Measurements from ENCODE around the gene TPSD1.
"Not testable (repeated sequence)": the region's sequence is repeated elsewhere in the genome, so short reads cannot be mapped to it uniquely, and the experiment has no call there.

The TPSD1 gene

DNA sequence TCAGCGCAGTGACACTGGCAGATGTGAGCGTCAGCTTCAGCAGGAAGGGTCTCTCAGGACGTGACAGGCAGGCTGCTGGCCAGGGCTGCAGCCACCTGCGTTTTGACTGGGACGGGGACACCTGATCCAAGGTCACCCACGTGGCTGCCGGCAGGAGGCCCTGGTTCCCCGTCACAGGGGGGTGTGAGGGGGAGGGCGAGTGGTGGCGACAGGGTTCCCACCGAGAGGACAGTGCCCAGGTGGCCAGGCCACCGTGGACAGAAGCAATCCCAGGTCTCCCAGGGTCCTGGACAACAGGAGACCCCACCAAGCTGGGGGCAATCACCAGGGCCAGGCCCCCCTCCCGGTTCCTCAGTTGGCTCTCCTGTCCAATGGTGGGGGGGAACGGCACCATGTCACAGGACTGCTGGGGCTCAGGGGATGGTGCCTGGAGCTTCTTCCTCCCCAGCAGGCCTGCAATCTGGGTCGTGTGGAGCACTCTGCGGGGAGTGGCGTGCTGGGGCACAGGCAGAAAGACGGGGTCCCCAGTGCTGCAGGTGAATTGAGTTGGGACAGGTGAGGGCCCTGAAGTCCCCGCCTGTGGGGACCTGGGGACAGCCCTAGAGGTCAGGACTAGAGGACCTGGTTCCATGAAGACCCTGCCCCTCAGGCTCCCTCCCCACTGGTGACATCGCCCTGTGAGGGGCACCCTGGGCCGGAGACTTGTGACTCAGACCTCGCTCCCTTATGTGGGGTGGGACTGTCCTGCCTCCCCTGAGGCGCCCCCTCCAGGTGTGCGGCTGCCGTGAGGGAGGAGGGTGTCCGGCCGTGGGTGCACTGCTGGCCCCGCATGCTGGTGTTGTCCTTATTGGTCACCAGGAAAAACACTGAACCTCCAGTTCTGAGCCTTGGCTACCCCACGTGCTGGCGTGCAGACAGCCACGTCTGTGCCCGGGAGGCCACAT is 11.7 kb upstream of the TPSD1 start:
- DNase-seq: not testable (repeated sequence)

GRCh38 chr16:1244881-1245280 is 11.0 kb upstream of the TPSD1 start:
- no peak for DNase-seq

DNA sequence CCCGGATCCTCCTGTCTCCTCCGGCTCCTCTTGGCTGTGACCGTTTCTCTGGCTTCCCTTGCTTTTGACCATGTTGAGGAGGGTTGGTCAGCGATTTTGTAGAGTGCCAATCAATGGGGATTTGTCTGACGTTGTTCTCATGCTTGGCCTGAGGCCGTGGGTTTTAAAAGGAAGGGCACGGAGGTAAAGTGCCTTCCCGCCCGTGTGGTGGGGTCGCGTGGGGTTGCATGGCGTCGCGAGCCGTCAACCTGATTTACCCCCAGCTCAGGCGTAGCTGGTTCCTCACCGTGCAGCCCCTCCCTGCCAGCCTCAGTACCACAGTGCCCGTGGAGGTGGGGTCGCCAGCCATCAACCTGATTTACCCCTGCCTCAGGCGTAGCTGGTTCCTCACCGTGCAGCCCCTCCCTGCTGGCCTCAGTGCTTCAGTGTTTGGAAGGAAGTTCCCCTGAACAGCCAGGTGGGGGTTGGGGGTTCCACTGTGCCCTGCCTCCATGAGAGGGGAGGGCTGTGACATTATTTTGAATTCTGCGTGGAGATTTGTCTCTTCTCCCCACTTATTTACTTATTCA is 10.3 kb upstream of the TPSD1 start:
- no peak for DNase-seq

- DNase-seq: not testable (repeated sequence)
Observed at GRCh38 chr16:1247903-1248537, 7.8 kb upstream of the TPSD1 start.

GRCh38 chr16:1249031-1249755 is 6.7 kb upstream of the TPSD1 start:
- not testable (repeated sequence) for DNase-seq

GRCh38 chr16:1253701-1254364 is 2.0 kb upstream of the TPSD1 start:
- DNase-seq: not testable (repeated sequence)

DNA sequence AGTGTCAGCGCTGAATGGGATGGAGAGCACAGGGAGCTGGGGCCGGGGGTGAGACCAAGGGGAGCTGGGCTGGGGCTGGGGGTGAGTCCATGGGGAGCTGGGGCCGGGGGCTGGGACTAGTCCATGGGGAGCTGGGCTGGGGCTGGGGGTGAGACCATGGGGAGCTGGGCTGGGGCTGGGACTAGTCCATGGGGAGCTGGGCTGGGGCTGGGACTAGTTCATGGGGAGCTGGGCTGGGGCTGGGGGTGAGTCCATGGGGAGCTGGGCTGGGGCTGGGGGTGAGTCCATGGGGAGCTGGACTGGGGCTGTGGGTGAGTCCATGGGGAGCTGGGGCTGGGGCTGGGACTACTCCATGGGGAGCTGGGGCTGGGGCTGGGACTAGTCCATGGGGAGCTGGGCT is 1.0 kb upstream of the TPSD1 start:
- not testable (repeated sequence) for DNase-seq

DNA sequence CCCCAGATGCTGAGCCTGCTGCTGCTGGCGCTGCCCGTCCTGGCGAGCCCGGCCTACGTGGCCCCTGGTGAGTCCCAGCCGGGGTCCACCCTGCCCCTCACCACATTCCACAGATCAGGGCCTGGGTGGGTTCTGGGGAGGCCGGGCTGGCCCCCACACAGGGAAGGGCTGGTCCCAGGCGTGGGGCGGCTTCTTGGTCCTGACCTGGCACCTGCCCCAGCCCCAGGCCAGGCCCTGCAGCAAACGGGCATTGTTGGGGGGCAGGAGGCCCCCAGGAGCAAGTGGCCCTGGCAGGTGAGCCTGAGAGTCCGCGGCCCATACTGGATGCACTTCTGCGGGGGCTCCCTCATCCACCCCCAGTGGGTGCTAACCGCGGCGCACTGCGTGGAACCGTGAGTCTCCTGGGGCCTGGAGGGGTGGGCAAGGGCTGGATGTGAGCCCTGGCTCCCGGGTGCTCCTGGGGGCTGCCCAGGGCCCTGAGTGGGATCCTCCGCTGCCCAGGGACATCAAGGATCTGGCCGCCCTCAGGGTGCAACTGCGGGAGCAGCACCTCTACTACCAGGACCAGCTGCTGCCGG is 516 bp downstream of the TPSD1 start:
- not testable (repeated sequence) for DNase-seq

DNA sequence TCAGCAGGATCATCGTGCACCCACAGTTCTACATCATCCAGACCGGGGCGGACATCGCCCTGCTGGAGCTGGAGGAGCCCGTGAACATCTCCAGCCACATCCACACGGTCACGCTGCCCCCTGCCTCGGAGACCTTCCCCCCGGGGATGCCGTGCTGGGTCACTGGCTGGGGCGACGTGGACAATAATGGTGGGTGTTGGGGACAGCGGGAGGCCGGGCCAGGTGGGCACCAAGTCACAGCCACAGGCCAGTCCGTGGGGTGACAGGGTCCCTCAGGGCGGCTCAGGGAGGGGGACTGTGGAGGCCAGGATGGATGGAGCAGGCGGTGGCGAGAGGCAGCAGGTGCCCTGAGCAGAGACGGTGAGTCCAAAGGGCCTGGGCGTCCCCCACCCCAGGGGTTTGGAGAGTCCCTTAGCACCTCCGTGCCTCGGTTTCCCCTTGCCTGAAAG is 1.0 kb downstream of the TPSD1 start:
- no peak for DNase-seq

GRCh38 chr16:1257561-1258224 is 1.8 kb downstream of the TPSD1 start:
- DNase-seq: no peak

GRCh38 chr16:1258225-1258600 is 2.3 kb downstream of the TPSD1 start:
- DNase-seq: no peak

- no peak for DNase-seq
Observed at GRCh38 chr16:1258906-1259759, 3.3 kb downstream of the TPSD1 start.

GRCh38 chr16:1259760-1260068 is 3.8 kb downstream of the TPSD1 start:
- no peak for DNase-seq

DNA sequence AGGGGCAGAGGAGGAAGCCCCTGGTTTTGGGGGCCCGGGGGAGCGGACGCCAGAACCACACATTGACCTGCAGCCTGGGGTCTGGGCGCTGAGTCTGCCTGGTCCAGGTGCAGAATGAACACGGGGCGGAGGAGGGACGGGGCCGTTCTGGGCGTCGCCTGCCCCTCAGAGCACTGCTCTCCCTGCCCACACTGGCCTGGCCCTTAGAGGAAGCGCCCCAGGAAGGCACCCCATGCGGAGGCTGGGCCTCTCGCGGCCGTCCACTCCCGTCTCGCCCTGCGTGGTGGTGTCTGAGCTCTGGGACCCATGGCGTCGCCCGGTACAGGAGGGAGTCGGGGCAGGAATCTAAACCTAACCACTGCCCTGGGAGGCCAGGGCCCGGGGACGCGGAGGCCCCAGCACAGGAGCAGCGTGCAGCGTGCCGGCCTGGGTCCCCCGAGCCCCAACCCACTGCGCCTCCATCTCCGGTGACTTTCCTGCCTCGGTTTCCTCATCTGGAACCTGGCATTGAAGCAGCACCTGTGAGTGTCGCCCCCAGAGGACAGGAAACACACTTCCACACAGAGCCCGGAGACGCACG is 4.3 kb downstream of the TPSD1 start:
- DNase-seq: no peak

- DNase-seq: no peak
Observed at GRCh38 chr16:1261131-1261892, 5.4 kb downstream of the TPSD1 start.

DNA sequence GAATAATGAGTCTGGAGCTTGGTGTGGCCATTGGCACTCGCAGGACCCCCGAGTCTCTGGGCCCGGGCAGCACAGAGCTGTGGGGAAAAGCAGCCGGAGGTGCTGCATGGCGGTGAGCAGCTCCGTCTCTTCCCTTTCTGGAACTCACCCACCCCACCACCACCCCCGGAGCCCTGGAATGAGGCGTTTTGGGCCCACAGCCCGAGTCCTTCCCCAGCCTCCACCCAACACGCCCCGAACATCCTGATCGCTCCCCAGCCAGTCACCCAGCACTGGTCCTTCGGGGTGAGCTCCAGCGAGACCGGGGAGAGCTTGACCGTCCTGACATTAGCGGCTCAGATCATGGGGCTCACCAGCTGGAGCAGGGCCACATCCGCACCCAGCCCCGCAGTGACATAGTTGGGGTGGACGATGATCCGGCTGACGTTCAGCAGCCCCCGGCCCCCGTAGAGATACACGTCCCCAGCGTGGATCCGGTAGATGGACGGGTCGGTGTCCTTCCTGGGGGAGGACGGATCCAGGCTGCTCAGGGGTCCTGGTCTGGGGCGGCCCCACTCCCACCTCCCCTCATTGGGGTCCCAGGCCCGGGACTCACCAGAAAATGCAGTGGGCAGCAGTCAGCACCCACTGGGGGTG is 6.5 kb downstream of the TPSD1 start:
- no peak for DNase-seq

- DNase-seq: no peak
Observed at GRCh38 chr16:1262846-1263221, 7.0 kb downstream of the TPSD1 start.

GRCh38 chr16:1263591-1264344 is 7.9 kb downstream of the TPSD1 start:
- DNase-seq: no peak

All from kidney glomerular epithelial cell (primary cell).